Suprapubic skin (tissue), 4 donors: Measurements from ENCODE around the gene SOS1.
"Not testable (repeated sequence)": the region's sequence is repeated elsewhere in the genome, so short reads cannot be mapped to it uniquely, and the experiment has no call there.

Experiments
- CTCF ChIP-seq, 2 donors: fragments of 200-600 bp in 1 of 2; fragments of 450-650 bp in 1 of 2; sonication (generic) in 1 of 2; IDR thresholded peaks; one replicate each; pipeline ENCODE4 v1.5.1; 2016 to 2019; ENCODE audit warnings: antibody characterized with exemption in 2 of 2, mild to moderate bottlenecking in 1 of 2, moderate library complexity in 1 of 2
- POLR2A ChIP-seq, 2 donors: fragments of 450-650 bp; IDR thresholded peaks; one replicate each; pipeline ENCODE4 v1.6.1; 2017; ENCODE audit warnings: antibody characterized with exemption in 2 of 2, mild to moderate bottlenecking in 2 of 2, moderate library complexity in 2 of 2
- POLR2AphosphoS5 ChIP-seq, 3 donors: sonication (generic); formaldehyde crosslinking; IDR thresholded peaks; one replicate each; pipeline ENCODE4 v1.6.1; 2017; ENCODE audit warnings: antibody characterized with exemption in 3 of 3

- TF ChIP-seq CTCF, POLR2AphosphoS5, POLR2A (IDR thresholded peaks at IDR 0.05): not testable (repeated sequence)
Observed at GRCh38 chr2:39052665-39053064, 68.2 kb downstream of the SOS1 start.
